HG03457 (cell line): Measurements from ENCODE around the gene TOM1L1.
A peak's percentile ranks its signal among the peaks of the same experiment; 100 is the strongest.

ENCODE experiments used
- ATAC-seq: cut with Tn5 transposase; IDR thresholded peaks from one replicate; pipeline ENCODE4 v1.9.1; 2021; ENCODE audit warnings: moderate number of reproducible peaks; ENCODE audit not compliant: unreplicated experiment

Gene TOM1L1

DNA sequence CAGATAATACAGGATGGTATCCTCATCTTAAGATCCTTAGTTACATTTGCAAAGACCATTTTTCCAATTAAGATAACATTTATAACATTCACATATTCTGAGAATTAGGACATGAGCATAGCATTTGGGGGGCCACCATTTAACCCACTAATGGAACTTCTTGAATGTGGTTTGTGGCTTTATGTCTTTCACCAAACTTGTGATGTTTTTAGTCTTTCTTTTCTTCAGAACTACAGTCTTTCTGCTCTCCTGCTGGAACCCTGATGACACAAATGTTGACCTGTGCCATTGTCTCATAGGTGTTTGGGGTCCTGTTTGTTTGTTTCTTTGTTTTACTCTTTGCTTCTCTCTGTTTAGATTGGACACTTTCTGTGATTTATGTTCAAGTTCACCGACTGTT, 44.6 kb downstream of the TOM1L1 start:
- no peak for ATAC-seq

DNA sequence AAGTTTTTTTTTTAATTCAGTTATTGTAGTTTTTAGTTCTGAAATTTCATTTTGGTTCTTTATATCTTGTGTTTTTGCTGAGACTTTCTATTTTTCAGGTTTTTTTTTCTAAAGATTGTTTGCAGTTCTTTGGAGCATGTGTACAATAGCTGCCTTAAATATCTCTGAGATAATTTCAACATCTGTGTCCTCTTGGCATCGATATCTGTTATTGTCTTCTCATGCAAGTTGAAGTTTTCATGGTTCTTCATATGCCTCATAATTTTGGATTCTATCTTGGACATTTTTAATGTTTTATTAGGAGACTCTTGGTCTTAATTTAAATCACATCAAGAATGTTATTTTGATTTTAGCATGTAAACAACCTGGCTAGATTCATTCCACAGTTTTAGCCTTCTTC, 45.0 kb downstream of the TOM1L1 start:
- ATAC-seq = no peak

DNA sequence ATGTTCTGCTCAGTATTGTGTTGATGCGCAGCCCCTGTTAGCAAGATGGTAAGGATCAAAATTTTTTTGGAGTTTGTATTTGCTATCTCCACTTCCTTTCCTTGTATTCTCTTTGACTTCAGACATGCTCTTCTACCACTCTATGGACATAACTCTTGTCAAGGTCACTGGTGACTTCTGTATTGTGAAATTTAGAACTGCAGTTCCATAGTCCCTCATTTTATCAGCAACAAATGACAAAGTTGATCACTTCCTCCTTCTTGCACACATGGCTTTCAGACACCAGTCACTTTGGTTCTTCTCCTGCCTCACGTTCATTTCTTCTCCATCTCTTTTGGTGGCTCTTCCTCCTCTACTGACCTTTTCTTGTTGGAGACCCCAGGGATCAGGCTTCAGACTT, 46.7 kb downstream of the TOM1L1 start:
- no peak for ATAC-seq

DNA sequence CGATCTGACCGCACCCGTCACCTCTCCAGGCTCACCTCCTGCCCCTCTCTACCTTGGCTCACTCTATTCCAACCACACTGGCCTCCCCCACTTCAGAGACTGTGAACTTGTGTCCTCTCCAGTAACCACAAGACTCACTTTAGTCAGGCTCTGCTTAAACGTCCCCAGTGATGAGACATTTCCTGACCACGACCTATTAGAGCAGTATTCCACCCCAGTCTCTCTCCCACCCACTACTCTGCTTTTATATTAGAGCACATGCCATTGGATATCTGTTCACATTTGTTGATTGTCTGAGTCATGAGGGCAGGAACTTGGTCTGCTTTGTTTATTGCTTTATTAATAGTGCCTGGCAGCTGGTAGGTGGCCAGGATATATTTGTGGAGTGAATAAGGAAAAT, 47.7 kb downstream of the TOM1L1 start:
- no peak for ATAC-seq

DNA sequence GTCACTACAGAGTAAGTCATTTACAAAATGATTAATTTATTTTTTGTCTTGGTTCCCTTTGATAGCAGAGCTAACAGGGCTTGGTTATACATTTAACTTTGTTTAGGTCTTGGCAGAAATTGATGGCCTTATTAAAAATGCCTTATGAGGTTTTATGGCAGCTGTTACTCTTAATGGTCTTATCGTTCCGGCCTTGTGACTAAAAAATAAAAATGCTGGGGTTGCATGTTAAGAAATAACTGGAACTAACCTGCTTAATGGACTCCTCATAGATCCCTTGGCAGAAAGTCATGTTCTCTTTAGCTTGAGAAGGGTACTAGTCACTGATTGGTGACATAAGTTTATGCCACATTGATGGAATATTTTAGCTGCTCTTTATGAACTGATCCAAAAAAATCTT, 49.5 kb downstream of the TOM1L1 start:
- ATAC-seq = no peak

DNA sequence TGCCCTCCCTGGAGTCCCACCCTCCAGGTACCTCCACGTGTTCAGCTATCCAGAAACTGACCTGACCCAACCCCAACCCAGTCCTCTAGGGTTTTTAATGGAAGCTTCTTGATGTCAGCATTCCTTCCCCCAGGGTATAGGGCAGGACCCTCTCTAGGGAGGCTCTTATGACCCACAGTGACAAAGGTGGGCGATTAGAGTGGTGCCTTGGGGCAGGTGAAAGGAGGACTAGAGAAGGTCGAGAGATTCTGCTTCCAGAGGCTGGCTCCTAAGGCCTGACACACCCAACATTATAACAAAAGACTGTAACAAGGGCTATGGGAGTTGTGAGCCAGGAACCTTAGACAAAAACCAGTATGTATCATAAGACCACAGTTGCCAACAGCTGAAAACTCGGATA, 50.6 kb downstream of the TOM1L1 start:
- ATAC-seq = no peak

DNA sequence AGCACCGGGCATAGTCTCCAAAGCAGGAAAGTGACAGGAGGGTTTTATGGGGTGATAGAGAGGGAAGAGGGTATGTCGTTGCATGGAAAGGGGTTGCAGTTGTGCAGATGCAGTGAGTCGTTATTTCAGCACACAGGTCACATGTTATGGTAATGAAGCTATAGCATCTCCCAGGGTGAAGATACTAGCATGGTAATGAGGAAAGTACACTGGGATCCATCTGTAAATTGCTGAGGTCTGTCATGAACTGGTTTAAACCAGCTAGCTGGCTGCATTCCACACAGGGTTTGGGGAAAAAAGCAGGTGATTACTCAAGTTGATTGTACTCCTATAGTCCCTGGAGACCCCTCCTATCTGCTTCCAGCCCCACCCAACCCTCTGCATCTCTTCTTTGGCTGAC, 56.1 kb downstream of the TOM1L1 start:
- ATAC-seq = no peak

DNA sequence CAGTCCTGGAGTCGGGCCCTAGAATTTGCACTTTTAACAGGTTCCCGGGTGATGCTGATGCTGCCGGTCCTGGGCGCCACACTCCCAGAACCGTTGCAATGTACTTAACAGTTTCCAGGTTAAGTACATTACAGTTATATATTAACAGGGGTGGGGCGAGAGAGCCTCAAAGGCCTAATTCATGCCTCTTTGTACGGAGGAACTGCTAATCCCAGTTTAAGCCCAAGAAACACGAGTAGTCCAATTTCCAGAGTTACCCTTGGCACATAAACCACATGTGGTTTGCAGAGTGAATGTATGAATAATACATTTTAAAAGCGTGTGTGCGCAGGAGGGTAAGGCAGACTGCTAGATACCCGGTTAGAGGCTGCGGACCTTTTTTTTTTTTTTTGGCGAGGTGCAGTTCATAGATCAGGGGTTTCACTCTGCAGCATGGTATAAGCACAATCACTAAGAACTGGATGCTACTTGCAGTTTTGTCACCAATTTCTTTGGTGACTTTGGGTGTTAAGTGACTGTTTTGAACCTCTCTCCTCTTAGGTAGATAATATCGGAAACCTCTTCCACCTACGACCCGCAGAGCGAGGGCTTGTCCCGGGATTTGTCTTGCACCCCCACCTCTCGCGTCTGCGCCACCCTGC, 67.1 kb downstream of the TOM1L1 start:
- peak; percentile 15 for ATAC-seq

DNA sequence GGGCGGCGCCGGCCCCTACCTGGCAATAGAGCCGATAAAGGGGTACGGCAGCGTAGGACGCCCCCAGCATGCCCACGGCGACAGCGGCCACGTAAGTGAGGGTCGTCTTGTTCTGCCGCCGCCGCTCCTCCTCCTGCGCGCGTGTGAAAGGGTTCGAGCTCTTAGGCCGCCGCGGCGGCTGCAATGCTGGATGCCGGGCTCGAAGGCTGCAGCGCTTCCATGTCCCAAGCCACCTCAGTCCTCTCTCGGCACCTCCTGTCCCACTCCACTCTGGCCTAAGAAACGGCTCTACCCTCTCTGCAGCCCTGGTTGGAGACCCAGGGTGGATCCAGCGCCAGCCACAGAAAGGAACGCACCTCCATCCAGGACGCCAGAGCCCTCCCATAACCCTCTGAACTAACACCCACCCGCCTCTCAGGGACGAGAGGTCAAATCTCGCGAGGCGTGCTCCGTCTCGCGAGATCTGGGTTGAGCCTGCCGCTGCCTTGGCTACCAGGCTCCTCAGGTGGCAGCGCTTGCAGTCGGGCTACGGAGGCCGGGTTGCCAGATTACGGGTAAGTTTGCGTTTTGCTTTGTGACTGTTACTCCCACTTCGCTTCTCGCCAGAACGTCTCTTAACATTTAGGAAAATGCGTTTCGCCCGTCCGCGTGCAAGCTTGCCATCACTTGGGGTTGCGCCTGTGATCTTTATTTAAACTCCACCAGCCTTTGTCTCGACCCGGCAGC, 67.8 kb downstream of the TOM1L1 start, which contains the start of the genes COX11 and STXBP4:
TSS of gene COX11 (minus strand) at position 393 of the 726 bp plus-strand sequence. CDS start at position 385, 8 bp downstream.
TSS of gene STXBP4 (plus strand) at position 504 of the 726 bp plus-strand sequence. CDS start 17,455 bp downstream, outside the sequence.
- ATAC-seq = peak; percentile 86

DNA sequence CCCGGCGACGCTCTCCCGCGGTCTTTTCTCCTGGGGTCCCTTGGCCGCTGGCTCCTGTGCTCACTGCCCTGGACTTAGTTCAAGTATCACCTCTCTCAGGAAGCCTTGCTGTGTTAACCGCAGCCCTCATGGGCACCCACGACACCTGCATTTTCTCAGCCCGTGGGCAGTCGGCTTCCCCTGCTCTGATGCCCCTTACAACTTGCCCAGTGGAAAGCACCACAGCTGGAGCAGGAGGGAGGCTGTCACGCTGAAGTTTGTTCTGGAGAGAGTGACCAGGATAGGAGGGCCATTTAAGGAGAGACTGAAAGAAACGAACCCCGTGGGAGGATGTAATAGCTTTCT, 68.3 kb downstream of the TOM1L1 start:
- peak; percentile 18 for ATAC-seq

DNA sequence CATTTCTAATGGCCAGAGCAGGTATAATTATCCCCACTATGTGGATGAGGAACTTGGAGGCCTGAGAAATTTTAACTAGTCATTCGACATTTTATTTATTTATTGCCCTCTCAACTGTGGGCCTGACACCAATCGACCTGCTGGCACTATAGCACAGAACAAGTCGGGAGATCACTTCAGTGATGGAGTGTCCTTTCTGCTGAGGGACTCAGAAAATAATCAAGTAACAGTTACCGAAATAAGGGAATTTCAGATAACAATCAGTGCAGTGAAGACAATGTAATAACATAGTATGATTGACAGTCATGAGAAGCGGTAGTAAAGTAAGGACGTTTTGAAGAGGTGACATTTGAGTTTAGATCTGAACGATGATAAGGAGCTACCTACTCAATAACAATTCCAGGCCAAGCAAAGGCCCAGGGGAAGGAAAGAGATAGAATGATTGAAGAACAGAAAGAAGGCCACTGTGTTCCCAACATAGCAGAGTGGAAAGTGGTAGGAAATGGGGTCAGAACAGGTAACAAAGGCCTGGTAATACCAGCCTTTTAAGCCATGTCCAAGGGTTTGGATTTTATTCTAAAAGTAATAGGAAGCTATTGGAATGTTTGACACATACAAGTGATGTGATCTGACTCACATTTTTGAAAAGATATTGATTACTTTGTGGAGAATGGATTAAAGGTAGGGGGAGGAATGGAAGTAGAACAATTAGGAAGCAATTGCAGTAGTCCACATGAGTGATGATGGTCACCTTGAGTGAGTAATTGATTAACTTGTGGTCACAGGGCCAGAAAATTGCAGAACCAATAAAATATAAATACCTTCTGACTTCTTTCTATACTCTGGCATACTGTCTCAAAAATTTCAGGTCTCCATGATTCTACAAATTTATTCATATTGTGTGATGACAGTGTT, 69.3 kb downstream of the TOM1L1 start:
- ATAC-seq = no peak

DNA sequence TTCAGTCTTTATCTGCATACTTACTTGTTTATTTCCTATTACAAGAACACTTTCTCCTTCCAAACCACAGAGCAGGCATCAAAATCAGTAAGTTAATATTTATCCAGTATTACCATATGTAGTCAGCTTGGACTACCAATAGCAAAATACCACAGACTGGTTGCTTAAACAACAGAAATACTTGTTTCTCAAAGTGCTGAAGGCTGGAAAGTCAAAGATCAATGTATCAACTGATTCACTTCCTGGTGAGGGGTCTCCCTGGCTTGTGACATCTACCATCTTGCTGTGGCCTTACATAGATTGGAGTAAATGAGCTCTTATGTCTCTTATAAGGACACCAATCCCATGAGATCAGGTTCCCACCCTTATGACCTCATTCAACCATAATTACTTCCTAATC, 70.5 kb downstream of the TOM1L1 start:
- no peak for ATAC-seq

DNA sequence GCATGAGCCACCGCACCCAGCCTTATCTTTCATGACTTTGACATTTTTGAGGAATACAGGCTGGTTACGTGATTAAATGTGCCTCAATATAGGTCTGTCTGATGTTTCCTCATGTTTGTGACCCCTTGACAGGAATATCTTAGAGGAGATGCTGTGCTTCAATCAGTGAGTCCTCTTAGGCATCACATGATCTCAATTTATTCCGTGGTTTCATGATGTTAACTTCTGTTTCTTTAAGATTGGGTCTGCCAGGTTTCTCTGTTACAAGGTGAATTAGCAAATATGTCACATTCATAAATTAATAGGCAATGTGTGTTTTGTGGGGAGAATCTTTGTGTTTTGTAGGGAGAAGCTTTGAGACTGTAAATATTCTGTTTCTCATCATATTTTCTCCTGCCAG, 71.2 kb downstream of the TOM1L1 start:
- ATAC-seq = no peak

DNA sequence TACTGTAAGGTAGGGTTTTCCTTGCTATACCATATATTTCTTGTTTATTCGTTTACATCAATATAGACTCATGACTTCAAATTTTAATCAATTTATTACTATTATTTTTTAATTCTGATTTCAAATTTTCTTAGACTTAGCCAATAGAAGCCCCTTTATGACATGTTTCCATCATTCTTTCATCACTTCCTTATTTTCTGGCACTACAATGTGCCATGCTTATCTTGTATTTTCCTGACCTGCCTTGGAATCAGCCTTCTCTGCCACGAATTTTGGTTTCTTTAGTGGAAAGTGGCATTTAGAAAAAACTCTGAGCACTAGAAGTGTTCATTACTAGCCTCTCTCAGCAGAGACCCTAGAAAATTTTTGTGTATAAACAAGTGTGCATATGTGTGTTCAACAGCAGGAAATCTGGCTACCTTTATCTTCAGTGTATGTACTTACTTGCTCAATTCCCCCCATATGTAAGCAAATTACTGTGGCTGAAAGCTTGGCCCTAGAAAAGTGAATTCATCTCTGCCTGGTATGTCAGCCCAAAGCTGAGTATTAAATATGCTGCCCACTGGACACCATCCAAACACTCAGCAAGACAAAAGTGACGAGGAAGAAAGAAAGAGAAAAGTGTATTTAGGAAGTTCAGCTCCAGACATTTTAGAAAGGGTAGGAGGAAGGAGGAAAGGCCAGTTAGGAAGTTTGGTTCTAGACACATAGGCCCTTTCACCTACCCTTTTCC, 71.9 kb downstream of the TOM1L1 start:
- ATAC-seq = no peak

DNA sequence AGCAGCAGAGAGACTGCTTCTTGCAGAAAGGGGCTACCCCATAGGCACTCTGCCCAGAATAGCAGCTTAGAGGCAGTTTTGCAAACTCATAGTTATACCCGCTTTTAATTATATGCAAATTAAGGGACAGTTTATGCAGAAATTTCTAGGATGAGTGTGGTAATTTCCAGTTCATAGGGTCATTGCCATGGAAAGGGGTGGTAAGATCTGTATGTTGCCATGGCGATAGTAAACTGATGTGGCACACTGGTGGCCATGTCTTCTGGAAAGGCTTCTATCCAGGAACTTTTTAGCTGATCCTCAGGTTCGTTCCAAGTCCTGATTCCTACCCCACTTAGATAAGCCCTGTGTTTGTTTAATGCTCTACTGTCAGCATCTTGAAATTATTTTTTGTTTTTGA, 74.1 kb downstream of the TOM1L1 start:
- no peak for ATAC-seq

DNA sequence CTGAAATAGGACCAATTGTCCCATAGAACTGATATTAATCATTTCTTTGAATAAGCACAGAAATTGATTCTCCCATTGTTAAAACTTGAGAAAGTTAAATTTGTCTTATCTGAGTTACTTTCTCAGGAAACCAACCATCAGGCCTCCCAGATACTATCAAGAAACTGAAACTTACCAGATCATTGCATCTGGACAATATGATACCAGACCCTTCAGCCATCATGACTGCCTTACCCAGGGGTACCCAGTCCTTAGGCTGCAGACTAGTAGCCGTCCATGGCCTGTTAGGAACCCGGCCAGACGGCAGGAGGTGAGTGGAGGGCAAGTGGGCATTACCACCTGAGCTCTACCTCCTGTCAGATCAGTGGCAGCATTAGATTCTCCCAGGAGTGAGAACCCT, 75.7 kb downstream of the TOM1L1 start:
- ATAC-seq = no peak

DNA sequence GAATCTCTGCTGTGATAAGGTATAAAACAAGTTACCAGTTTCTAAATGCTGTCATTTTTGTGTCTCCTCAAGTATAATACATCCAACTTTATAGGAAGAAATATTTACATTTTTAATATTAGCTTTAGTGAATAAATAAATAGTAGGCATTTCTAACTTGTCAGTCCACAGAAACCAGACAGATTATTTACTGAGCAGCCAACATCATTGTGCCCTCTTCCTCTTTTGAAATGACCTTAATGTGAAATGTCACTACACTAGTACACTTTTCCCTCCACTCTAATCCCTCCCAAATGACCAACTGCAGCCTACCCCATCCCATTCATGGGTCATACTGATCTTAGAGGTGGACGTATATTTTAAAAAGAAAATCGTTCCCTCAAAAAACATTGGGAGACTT, 77.1 kb downstream of the TOM1L1 start:
- no peak for ATAC-seq

DNA sequence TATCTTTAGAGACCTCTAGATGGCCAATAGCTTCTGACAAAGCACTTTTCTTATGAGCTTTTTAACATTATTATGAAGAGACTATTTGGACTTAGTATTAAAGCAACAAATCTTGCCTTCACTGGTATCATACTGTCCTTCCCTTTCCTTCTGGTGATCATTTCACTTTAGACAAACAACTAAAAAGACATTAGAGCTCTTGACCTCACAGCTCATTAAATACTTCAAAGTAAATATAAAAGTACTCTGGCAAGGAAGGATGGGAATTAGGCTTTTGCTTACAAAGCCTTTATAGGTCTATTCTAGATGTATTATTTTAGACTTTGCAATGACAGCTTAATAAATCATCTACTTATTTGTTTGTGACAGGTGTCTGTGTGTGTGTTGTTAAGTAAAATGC, 79.0 kb downstream of the TOM1L1 start:
- no peak for ATAC-seq

DNA sequence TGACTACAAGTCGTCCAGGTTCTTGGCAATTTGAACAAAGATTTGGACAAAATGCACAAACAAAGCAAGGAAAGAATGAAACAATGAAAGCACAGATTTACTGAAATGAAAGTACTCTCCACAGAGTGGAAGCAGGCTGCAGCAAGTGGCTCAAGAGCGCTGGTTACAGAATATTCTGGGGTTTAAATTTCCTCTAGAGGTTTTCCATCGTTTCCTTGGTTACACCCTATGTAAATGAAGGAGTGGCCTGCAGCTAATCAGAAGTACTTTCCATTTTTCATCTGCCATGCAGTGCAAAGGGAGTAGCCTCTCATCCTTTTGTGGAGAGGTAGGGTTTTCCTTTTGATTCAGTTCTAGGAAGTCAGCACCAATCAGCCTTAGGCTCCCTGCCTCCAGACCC, 79.7 kb downstream of the TOM1L1 start:
- no peak for ATAC-seq

DNA sequence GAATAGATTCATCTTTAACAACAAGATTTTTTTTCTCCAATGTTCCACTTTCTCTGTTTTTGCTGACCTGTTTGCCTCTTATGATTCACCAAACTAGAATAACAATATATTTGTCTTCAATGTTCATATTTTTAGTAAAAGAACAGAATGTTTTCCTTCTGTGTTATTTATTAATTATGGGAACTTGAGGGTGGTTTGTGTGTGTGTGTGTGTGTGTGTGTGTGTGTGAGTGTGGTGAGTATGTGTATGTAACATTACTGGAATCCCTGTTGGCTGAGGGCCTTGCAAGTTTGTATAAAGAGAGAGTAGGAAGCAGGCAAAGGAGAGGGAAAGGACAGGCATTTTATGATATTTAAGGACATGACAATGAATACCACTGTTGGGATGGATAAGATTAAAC, 81.7 kb downstream of the TOM1L1 start:
- no peak for ATAC-seq

DNA sequence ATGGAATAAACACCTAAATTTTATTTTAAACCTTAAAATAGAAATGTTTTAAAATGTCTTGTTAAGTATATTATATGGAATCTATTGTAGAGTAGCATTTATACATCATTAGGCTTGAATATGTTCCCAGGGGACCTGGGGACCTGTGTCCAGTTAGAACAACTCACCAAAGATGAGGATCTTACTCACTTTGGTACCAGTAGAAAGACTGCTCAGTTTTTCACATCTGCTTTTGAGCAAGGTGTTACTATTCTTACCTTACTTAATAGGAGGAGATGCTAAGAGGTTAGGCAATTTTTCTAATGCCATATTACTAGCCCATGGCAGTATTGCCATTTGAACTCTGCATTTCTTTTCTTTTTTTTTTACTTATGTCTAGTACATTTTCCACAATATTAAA, 82.6 kb downstream of the TOM1L1 start:
- no peak for ATAC-seq
